NCI-H748 treated with DMSO at 0.1 percent for 48 hours (cell line): ENCODE results near the gene YKT6.
"Not testable (repeated sequence)": the region's sequence is repeated elsewhere in the genome, so short reads cannot be mapped to it uniquely, and the experiment has no call there.

Source experiments
- DNase-seq: peaks from one replicate; lab custom pipeline; 2025; lab: John Stamatoyannopoulos, UW

Gene YKT6

DNA sequence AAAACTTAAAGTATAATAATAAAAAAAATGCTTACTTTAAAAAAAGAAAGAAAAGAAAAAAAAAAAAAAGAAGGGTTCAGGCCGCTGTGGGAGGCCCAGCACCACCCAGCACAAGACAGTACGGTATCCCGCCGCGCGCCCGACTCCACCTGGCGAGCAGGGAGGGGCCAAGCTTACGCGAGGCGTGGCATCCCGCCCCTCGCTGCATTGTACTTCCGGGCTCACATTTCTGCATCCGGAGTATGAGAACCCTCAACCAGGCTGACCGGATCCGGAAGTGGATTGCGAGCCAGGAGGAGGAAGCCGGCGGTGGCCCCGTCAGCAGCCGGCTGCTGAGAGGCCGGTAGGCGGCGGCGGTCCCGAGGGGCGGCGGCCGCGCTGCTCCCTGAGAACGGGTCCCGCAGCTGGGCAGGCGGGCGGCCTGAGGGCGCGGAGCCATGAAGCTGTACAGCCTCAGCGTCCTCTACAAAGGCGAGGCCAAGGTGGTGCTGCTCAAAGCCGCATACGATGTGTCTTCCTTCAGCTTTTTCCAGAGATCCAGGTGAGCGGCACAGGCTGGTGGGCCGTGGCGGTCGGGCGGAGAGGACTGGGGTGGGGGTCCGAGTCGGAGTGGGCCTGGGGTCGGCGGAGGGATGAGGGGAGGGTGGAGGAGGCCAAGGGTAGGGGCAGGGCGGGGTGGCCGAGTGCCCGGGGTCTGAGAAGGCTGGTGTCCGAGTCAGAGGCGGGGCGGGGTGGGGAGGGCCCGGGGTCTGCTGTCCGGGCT, at the start of gene YKT6:
YKT6 (plus strand) TSS at position 280 of the 763 bp plus-strand sequence; CDS start at position 438, 158 bp downstream.
- DNase-seq = peak; percentile 92

DNA sequence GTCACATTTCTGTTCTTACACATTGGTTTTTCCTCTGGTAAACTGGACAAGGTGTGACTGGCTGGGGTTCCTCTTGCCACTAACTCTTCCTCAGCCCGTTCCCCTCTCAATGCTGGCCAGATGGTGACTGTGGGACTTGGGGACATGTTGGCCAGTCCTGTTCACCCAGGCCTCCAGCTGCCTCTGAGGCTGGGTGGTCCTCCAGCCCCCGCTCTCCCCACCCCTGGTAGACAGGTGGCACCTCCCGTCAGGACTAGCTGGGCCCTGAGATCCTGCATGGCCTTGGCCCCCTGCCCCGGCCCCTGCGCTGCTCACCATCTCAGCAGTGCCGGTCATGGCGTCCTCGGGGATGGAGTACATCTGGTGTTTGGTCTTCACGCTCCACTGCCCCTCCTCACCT, 48.8 kb upstream of the YKT6 start:
- DNase-seq = no peak

DNA sequence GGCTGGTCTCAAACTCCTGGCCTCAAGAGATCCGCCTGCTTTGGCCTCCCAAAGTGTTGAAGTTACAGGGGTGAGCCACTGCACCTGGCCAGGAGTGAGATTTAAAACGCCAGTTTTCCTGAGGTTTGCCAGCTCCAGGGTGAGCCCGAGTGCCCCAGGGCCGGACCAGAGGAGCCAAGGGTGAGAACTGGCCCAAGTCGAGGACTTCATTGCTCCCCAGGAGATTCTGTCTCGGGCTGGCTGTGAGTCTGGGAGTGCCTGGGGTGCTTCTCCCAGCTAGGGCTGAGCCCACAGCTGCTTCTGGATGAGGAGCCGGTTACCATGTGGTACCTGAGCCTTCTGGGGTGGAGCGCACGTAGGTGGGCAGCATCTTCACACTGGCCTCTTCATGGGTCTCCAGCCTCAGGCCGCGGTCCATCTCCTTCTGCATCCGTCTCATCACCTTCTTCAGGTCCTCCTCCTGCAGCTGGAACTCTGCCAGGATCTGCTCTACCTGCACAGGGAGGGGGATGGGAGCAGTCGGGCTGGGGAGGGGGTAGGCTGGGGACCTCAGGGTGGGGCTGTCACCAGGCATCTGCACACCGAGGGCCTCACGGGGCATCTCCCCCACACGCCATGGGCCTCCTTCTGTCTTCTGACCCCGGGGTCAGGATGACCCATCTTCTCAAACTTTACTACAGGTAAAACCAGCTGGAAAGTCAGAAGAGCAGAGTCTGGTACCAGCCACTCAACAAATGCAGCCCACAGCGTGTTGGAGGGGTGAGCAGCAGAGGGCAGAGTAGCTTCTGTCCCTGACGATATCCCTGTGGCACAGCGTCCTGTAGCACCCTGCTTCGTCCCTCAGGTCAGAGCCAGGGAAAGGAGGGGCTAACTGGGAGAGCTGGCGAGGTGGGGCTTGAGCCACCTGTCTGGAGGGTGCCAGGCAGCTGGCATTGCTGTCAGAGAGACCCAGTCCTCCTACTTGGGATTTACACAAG, 47.5 kb upstream of the YKT6 start:
- DNase-seq = no peak

DNA sequence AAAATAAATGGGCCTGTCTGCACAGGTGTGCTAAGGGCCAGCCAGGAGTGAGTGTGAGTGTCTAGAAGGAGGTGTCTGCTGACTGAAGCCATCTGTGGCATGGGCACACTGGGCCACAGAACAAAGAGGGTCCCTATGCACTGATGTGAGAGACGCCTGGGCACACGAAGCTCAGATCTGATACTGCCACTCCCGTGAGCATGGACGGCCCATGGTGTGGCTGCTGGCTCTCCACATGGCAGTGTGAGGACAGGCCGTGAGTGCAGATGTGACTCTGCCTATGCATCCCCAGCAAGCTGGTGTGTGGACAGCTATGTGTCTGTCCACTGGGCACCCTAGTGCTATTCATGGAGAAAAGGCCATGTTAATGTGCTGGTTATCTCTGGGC, 46.8 kb upstream of the YKT6 start:
- no peak for DNase-seq

DNA sequence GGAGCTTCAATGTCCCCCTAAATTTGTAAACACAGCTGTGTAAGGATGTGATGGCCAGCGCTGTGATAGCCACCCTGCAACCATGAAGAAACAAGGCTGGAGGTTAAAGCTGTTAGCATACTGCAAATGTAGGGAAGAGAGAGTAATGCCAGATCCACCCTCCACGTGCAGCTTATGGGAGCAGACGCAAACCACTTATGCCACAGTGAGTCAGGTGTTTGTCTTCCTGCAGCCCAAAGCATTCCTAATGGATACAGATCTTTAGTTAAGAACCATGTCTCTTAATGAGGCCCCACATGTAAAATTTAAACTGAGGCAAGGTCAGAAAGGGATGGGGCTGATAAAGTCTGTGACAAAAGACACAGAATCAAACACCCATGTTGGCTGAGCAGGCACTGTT, 46.1 kb upstream of the YKT6 start:
- no peak for DNase-seq

DNA sequence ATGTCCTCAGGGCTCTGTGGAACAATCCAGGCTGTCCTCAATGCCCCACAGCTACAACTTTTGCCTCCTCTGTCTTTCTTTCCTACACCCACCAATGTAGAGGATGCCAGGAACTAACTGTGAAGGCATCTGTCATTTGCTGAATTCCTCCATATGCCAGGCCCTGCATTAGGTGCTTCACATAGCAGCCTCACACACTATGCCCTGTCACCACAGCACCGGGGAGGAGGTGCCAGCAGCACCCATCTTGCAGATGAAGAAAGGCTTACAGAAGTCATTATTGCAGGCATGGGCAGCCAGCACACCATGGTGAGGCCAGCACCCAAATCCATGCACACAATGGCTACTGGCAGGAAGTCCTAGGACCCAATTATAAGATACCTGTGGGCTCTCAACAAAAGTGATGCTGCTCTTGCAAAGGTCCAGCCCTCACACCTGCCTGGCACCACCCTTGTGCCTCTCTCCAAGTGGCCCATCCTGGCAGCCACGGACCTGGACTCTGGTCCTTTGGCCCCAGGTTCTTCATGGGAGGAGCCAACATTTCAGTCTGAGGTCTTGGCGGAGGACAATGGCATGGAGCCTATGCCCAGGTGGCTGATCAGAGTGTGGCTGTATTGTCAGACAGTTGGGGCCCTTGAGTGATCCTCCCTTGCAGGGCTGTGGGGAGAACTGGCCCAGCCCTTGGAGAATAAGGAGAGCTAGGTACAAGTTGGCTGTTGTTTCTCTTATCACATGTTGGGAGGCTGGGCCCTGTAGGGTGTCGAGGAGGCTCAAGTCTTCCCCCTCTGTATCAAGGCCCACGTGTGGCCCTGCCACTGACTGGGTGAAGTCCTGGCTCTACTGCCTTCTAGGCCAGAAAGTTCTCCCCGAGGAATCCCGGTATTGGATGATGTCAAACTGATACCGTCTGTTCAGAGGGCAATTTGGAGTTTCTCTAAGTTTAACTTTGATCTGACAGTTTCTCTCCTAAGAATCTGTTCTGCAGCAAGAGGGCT, 45.3 kb upstream of the YKT6 start:
- no peak for DNase-seq

DNA sequence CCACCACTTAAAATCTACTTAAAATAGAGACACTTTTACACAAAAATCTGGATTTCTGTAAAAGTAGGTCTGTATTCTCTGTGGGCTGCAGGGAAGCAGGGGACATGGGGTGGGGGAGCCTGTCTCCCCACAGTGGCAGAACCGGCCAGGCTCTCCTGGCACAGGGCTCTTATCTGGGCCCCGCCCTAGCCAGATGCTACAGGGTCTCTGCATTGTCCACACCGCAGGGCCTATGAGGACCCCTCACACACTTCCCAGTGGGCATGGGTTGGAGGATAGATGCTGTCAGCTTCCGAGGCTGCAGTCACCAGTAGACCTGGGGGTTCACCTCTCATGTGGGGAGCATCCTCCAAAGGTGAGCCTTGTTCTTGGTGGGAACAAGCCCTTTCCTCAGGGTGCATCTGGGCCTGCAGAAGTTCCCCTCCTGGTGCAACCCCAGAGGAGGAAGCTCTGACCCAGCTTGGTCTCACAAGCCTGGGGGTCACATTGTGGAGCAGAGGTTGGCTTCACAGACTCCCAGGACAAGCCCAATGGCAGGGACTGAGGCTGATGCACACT, 44.2 kb upstream of the YKT6 start:
- no peak for DNase-seq

DNA sequence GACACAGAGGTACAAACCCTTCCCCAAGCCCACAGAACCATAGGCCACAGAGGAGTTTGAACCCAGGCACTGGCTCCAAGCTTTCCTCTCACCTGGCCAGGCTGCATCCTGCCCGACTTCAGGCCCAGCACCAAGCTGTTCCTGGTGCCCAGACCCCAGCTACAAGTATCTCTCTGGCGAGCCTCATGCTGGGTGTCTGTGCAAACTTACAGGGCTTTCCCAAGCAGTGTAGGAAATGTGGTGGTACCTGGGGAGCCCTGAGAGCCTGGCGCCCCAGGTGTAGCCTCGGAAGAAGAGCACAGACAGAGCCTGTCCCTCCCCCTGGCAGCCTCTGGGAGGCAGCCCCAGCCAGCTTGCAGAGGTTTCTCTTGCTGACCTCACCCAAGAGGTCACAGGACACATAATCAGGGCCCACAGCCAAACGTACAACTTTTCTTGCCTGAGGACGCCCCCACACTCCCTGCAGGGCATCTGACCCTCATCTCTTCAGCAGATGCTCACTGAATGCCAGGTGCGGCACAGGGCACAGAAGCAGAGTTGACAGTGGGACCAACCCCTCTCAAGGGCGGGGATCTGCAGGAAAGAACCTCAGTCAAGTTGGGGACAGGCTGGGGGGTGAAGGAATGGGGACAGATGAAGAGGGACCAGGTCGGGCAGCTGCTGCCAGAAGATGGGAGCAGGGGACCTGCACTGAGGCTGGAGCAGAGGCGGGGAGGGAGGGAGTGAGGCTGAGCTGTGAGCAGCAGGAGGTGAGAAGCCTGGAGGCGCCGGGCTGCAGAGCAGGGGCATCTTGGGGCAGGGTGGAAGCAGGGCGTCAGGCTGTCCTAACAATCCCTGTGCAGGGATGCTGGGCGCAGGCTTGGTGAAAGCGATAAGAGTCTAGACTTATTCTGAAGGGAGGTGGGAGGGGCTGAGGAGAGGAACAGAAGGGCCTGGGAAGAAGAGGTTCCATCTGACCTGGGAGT, 43.4 kb upstream of the YKT6 start:
- DNase-seq = no peak

DNA sequence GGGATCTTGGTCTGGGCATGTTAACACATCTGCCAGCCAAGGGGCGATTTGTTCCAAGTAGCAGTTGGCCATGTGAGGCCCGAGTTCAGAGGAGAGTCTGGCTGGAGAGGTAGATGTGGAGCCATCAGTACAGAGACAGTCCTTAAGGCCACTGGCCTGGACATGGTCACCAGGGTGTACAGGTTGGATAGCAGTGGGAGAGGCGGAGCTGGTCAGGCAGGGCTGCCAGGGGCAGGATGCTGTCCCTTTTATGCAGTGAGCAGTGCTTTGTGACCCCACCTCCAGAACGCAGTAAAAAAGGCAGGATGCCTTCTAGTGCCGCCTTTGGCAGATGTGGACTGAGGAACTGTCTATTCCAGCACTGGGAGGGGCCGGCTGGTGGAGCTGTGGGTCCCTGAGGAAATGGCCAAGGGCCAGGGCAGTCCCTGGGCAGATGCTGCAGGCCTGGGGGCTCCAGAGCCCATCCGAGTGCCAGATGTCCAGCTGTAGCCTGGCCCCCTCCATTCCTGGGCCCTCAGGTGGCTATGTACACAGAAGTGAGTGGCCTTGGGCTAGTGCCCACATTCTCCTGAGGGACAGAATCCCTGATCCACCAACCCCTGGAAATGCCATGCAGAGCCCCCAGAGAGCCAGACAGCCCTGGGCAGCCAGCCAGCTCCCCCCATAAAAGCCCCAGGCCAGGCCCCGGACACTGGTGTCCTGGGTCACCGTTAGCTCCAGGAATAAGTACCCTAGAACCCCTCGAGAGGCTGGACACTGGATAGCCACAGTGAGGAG, 42.5 kb upstream of the YKT6 start:
- no peak for DNase-seq

DNA sequence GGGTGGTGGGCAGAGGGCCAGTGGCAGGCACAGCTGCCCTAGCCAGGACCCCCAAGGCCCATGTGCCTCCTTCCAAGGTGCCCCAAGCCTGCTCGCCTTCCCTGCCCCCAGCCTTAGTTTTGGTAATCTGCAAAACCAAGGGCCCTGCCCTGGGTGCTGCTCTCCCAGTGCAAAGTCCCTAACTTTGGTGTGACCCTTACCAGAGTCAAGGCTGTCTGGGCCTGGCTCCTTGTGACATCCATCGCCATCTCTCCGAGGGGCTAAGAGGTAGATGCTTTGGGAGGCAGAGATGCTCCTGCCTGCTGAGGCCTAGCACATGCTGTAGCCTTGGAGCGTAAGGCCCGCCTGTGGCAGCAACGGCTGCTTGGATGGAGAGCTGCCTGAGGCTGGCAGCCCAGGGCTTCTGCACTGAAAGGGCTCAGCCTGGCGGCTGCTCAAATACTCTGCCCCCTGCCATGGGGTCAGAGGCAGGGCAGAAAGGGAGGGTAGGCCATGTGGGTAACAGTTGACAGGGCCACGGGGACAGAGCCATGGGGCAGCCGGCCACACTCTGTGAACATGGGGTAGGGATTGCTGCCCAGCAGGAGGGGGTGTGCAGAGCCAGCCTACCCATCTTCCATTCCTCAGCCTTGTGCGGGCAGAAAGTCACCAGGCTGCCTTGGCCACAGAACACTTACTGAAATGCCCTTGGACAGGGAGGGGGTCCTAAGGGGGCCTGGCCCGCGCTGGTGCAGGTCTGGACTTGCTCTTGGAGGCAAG, 41.7 kb upstream of the YKT6 start:
- DNase-seq = no peak

DNA sequence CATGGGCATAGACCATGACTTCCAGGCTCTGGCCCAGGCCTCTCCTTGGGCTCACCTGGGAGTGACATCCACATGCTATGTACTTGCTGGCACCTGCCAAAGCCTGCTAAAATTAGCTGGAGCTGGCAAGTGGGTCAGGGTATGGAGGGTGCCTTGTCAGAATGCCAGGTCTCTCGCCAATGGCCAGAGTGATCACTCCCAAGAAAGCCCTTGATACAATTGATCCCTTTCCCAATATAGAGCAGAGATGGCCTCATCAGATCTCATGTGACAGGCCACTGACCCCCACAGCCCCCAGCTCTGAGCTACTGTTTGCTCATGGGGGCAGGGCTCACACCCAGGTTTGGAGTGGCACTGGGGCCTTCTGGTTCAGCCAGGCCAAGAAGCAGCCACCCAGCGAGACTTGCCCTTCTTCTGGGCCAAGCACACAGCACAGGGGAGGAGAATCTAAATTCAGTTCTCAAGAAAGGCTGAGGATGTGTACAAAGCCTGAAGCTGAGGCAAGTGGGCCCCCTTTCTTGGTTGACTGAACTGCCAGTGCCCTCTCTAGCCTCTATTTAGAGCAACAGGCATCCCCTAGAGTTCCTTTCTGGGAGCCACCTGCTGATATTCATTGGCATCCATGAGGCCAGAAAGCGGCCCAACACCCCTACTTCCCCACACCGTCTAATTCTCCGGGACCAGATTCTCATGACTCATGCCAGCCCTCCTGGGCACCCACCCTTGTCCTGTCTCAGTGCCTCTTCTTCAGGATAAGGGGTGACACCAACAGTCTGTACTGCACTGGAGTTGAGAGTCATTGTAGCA, 40.8 kb upstream of the YKT6 start:
- DNase-seq = no peak

DNA sequence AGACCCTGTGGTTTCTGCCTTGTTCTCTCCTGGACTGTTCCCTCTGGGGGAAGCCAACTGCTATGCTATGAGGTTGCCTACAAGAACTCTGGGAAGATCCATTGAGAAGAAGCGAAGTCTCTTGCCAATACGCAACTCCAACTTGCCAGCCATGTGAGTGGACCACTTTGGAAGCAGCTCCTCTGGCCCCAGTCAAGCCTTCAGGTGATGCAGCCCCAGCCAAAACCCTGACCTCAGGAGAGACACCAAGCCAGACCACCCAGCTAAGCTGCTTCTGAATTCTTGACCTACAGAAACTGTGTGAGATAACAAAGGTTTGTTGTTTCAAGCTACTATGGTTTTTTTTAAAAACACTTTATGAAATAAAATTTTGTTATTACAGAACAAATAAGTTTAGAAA, 39.4 kb upstream of the YKT6 start:
- no peak for DNase-seq

DNA sequence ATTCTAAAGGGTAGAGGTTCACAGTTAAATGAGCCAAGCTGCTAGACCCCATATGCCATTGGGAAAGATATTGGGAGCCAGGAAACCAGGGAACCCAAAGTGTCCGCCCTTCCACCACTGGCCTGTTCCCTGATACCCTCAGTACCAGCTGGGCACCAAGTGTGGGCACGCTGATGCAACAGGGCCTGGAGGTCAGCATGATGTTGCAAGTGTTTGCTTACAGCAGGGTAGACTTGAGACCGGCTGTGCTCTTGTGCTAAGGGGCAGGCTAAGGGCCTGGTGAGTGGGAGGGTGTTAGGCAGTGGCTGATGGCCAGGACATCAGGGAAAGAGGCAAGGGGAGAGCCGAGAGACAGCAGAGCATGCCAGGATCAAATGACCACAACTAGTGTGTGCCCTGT, 38.6 kb upstream of the YKT6 start:
- DNase-seq = no peak

DNA sequence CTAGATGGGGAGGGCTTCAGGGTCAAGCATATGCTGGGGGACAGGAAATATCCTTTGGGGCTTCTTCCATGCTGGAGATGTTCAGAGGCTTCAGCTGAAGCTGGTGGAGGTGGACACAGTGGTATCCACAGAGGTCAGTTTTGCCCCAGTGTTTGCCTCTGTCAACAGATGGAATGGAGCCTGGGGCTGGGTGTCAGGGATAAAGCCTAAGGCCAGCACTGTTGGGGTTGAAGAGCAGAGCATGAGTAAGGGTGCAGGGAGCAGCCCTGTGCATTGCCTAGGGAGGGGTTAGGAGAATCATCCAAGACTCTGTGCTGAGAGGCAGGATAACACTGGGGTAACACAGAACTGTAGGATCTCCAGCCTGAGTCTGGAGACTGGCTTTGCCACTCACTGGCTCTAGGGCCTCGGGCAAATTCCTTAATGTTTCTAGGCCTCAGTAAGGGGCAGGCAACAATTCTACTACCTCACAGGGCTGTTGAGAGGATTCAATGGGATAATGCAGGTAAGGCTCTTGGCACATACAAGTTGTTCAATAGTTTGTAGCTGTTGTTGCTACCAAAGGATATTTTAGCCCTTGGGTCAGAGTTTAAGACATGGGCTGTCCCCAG, 37.9 kb upstream of the YKT6 start:
- DNase-seq = no peak

DNA sequence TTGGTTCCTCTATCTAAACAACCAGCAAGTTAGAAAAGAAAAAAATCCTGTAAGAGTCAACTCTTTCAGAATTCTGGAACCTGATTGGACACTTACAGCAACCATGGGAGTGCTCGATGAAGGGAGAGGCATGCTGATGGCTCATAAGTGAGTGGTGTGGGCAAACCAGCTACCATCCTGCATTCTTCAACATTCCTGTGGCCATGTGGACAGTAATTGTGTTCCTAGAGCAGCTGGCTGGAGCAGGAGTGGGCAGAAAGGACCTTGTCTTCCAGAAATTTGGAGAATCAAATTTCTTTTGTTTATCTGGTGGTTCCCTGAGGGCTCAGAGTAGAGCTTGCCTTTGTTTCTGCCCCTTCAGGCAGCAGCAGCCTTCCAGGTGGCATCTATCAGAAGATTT, 37.2 kb upstream of the YKT6 start:
- DNase-seq = no peak

DNA sequence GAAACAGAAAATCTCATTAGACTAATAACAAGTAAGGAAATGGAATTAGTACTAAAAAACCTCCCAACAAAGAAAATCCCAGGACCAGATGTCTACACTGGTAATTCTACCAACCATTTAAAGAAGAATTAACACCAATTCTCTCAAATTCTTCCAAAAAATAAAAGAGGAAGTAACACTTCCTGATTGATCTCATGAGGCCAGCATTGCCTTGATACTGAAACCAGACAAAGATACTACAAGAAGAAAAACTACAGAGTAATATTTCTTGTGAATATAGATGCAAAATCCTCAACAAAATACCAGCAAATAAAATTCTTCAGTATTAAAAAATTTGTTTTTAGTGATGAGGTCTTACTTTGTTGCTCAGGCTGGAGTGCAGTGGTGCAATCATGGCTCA, 32.9 kb upstream of the YKT6 start:
- no peak for DNase-seq

DNA sequence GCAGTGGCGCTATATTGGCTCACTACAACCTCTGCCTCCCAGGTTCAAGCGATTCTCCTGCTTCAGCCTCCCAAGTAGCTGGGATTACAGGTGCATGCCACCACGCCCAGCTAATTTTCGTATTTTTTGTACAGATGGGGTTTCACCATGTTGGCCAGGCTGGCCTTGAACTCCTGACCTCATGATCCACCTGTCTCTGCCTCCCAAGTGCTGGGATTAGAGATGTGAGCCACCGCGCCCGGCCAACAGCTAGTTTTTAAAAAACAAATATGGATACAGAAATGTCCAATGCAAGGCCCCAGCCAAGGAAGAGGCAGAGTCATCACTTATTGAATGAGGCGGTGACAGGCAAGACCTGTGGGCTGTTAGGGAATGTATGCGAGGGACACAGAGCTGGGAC, 28.9 kb upstream of the YKT6 start:
- not testable (repeated sequence) for DNase-seq

DNA sequence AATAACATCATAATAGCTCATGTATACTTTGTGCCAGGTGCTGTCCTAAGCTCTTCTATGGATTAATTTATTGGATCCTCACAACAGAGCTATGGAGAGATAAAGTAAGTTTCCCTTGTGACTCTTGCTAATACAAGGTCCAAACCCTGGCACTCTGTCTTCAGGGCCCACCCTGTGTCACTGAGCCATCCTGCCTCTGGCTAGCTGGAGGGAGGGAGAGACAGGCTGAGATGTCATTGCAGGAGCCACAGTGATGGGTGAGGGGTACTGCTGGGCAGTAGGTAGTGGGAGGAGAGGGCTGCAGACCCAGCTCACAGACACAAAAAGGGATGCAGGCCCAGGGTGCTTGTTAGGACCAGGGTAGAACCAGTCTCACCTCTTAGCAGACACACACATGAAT, 28.4 kb upstream of the YKT6 start:
- DNase-seq = no peak
